Islet precursor cell (in vitro differentiated cells): ENCODE results near the gene FOXL1.

Source experiments
- DNase-seq: peaks from one replicate; pipeline ENCODE4 v3.0.0-alpha.2; 2018

The FOXL1 gene

DNA sequence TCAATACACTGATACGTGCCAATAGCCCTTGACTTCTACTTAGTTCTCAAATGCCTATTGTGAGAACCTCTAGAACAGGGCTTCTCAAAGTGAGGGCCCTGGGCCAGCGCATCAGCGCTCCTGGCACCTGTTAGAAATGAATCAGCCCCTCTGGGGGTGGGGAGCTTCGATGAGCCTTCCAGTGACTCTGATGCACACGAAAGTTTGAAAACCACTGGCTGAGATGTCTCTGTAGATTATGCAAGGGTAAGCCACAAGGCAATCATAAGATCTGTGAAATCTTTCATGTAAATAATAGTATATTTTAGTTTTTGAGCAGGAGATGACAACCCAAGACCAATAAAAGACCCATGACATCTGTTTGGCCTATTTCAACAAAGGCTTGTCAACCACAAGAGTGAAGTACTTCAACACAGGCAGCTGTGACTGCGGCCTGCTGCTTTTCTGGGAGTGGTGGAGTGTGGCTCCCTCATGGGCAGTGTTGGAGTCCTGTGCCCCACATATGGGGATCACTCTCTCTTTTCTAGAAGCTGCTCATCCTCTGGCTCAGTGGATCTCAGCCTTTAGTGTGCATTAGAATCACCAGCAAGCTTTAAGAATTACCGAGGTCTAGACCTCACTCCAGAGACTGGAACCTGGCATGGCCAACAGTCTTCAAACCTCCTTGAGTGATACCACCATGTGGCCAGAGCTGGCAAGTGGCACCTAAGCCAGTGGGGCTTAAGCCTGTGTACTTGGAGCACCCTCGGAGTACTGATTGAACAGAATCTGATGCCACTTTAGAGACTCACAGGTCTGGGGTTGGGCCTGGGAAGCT, 29.1 kb upstream of the FOXL1 start:
- no peak for DNase-seq

DNA sequence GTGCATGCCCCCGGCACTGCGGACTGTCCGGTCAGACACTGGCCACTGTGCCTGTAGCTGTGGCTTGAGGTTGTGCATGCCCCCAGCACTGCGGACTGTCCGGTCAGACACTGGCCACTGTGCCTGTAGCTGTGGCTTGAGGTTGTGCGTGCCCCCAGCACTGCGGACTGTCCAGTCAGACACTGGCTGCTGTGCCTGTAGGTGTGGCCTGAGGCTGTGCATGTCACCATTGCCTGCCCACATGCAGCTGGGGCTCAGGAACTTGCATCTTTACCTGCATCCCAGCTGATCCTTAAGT, 28.5 kb upstream of the FOXL1 start:
- no peak for DNase-seq

DNA sequence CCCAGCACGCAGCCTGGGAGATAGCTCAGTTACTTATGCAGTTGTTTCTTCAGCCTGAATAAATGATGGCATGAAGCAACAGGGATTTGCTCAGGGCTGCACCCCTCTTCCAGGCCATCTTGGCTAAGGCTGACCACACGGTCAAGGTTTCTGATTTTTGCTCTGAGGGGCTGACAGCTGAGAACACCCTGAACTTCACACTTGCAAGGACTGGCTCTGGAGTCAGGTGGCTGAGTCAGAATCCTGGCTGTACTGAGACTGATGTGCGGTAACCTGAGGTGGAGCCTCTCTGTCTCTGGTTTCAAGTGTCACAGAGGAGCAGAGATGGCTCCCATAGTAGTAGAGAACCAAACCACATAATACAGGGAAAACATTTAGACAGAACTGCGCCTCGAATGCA, 28.1 kb upstream of the FOXL1 start:
- DNase-seq: no peak

DNA sequence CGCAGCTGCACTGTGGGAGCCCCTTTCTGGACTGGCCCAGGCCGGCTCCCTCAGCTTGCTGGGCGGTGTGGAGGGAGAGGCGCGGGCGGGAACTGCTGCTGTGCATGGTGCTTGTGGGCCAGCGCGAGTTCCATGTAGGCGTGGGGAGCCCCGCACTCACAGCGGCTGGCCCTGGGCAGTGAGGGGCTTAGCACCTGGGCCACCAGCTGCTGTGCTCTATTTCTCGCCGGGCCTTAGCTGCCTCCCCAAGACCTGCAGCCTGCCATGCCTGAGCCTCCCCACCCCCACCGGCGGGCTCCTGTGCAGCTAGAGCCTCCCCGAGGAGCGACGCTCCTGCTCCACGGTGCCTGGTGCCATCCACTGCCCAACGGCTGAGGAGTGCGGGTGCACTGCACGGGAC, 25.0 kb upstream of the FOXL1 start:
- DNase-seq: no peak

DNA sequence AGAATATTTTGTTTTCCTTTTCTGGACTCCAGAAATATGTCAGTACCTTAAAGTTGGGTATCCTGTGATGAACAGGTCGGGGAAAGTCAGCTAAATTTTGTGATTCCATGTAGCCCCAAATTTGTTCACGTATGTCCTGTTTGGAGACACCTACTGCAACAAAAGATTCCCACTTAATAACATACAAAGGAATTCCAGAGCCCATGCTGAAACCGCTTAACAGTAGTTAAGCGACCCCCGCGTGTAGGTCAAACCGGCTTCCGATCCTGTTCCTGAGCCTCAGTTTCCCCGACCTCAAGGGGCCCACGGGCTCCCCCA, 23.8 kb upstream of the FOXL1 start:
- DNase-seq: no peak

DNA sequence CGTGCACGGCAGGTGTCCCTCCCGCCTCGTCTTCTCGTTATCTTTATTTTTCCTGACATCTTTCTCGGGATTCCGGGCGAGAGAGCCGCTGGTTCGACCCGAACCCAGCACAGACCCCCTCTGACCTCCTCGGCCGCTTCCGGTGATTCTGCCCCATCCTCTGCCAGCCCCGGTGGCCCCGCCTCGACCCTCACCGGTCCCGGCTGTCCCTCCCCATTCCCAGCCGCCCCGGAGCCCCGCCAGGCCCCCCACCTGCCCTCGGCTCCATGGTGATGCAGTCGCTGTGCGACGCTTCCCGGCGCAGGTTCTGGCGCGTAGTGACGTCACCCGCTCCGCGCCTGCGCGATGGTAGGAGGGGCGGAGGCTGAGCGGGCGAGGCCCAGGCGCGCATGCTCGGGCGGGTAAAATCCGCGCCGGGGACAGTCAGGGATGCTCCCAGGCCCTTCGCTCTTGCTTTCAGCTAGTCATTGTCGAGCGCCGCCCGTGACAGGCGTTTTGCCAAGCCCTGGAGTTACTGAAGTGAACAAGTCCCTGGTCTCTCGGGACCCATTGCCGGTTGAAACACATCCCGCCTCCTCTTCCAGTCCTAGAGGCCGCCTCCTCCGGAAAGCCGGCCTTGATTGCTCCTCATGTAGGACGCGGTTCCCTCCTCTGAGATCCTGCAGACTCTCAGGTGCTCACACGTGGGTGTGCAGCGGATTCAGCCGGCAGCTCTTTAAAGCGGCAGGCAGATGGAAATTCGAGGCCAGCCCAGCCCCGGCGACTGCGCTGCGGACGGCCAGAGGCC, 23.2 kb upstream of the FOXL1 start, which contains the start of gene MTHFSD:
TSS of gene MTHFSD (minus strand) at position 319 of the 787 bp plus-strand sequence. CDS start at position 268, 51 bp downstream.
- peak; percentile 94 for DNase-seq

DNA sequence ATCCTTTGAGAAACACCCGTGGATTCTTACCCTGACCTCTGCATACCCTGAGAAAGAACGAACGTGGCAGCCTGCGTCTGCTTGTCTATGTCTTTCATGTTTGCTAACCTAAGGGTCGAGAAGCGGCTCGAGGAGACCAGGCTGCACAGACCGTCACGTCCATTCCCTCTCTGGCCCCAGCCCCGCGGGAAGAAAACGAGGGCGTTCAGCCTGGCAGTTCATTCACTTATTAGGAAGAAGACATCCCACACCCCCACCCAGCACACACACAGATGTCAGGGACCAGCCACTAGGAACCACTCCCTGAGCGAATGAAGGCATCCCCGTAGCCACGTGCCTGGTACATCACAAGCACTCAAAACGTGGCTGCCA, 22.7 kb upstream of the FOXL1 start:
- DNase-seq: no peak

DNA sequence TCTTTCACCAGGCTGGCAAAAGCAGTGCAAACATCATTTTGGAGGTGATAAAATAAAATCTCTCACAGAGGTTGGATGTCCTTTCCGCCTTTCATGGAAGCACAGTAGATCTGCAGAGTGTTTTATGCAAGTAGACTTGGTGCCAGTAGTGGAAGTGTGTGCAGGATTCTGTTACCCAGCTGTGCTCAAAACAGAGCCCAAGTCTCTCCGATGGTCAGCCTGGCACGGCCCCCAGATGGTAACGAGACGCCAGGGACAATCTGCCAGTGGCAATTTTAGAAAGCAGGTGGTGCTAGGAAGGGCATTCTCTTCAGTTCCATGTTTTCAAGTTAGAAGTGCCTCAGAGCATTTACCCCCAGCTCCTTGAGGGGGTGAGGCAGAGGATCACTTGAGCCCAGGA, 21.8 kb upstream of the FOXL1 start:
- no peak for DNase-seq

DNA sequence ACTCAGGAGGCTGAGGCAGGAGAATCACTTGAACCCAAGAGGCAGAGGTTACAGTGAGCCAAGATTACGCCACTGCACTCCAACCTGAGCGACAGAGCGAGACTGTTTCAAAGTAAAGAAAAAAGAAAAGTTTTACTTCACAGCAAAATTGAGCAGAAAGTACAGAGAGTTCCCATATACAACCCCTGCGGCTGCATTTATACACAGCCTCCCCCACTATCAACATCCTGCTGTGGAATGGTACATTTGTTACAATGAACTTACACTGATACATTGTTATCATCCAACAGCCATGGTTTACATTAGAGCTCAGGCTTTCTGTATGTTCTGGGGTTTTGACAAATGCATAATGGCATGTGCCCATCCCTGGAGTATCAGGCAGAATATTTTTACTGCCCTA, 20.8 kb upstream of the FOXL1 start:
- DNase-seq: no peak

DNA sequence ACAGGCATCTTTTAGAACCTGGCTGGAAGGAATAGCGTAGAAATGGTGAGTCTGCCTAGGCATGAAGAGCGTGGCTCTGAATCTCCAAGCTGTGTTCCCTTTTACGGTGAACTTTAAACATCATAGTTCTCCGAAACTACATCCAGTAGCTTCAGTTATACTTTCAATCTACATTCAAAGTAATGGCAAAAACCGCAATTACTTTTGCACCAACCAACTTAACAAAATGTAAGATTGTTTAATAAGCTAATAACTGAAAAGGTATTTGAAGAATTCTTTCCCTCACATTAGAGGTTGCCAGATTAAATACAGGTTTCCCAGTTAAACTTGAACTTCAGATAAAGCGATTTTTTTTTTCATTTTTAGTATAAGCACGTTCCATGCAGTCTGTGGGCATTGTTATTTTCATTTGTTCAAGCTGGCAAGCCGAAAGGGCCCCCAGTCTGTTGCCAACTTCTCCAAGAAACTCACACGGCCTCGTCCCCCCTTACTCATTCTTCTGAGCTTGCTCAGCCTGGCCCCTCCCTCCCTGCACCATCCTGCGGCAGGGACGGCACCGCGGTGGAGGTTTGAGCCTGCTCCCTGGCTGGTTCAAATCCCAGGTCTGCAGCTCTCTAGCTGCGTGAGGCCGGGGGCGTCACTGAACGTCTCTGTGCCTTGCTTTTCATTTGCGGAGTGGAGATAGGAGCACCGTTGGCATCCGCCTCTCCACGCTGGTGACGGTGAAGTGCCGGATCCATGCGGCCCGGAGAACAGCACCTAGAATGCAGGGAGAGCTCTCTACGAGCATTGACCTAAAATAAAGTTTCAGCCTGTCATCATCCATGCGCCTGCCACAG, 19.8 kb upstream of the FOXL1 start:
- no peak for DNase-seq

DNA sequence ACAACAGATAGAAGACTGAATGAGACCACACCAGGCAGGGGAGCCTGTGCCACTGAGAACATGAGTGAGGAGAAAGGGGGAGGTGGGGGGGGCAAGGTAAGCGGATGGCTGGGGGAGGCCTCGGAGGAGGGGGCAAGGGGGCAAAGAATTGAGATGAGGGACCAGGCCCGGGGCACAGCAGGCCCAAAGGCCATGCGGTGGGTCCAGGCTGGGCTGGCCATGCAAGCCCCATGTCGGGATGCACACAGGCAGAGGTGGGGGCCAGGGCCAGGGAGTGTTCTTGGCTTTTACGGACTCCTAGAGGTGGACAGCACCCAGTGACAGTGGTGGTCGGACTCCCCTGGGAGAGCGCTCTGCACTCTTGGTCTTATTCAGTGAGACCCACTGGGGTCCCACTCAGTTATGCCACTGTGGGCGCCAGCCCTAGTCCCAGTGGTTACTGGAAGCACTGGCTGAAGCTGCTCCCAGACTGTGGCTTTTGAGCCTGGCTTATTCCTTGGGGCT, 18.5 kb upstream of the FOXL1 start:
- DNase-seq: no peak

DNA sequence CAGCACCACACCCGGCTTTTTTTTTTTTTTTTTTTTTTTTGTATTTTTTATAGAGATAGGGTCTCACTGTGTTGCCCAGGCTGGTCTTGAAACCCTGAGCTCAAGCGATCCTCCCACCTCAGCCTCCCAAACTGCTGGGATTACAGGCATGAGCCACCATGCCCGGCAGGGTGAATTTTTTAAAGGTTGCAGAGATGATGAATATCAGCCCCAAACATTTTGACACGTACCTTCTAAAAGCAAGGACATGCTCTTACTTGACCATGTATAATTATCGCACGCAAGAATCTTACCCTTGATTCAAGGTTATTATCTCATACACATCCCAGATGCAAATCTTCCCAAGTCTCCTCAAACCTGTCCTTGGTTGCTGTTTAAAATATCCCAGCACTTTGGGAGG, 16.0 kb upstream of the FOXL1 start:
- no peak for DNase-seq

DNA sequence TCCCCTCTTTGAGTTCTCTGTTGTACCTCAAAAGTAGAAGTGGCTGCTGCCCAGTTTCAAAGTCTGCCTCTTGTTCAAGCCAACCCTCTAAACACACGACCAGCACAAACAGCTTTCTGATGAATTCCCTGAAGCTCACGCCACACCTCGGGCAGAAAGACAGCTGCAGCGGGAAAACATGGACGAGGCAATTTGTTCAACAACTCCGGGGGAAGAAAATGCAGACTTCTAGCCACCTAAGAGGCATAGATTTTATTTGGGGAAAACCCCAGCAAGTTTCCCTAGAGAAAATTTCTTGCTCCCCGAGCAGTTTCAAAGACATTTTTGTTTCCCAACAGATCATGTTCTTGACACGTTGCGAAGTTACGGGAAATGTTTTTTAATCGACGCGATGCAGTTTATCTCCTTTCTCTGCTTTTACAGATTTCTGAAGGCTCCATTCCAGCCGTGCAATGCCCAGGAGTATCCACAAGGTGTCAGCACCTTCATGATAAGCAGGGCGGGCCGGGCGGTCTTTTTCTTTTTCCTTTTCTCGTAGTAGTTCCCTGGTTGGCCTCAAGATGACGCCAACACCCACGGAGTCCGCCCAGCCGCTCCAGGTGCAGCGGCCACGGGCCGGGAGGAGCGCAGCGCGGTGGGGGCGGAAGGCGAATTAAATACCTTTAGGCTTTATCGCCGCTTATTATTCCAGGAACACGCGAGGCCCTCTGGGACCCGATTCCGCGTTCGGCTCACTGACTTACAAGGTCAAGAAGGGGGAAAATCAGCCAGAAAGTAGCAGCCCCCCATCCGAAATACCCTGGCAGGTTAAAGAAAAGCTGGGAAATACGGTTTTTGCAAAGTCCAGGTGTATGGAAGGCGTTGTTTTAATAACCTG, 14.6 kb upstream of the FOXL1 start:
- peak; percentile 92 for DNase-seq

DNA sequence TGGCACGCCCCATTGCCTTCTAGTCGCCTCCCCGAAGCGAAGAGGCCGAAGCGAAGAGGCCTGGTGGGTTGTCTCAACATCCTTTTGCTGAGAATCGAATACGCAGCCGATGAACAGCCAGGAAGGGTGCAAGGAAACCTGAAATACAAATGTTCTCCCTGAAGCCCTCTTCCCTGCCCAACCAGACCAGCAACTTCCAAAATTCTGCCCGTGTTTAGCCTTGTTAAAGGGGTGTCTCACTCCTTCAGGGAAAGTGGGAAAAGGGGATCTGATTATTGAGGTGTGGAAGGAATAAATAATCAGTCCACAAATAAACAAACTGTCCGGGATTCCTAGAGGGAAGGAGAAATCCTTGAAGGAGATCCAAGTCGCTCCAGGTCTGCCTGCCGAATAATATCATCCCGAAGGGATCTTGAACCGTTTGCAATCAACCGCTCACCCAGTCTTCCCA, 13.1 kb upstream of the FOXL1 start:
- DNase-seq: no peak

DNA sequence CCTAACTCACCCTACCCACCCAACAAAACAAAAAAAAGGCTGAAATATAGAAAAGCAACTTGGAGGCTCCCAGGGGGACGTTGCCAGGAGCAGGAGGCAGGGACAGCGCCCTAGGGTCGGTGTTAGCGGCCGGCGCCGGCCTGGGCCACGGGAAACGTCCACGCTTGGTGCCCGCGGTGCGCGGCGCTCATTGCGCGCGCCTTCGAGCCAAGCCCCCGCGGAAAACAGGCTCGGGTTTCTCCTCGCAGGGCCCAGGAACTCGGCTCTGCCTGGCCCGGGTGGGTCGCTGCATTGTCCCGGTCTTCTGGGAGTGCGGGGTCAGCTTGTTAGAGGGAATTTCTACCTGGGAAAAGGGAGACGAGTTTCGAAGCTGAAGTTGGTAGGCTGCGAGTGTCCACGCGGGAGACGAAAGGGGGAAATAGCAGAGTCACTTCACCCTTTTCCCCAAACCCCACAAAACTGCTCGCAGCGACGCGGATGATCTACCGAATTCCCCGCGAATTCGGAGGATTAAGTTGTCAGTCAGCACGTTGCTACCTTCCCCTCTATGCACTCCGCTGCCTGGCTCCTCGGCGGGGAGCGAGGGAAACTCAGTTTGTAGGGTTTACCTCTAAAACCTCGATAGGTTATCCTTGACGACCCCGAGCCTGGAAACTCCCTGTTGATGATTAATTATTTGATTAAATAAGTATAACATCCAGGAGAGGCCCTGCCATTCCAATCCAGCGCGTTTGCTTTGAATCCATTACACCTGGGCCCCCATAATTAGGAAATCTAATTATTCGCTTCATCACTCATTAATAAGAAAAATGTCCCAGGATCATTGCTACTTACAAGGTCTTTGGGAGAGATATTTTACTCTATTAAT, 12.5 kb upstream of the FOXL1 start:
- DNase-seq: no peak

DNA sequence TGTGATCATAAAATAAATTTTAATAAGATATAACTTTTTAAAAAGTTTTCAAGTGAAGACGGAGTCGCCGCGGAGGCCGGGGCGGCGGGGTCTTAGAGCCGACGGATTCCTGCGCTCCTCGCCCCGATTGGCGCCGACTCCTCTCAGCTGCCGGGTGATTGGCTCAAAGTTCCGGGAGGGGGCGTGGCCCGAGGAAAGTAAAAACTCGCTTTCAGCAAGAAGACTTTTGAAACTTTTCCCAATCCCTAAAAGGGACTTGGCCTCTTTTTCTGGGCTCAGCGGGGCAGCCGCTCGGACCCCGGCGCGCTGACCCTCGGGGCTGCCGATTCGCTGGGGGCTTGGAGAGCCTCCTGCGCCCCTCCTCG, 11.8 kb upstream of the FOXL1 start, which contains the start of gene FOXC2:
TSS of gene FOXC2 (plus strand) at position 229 of the 365 bp plus-strand sequence. CDS start 507 bp downstream, outside the sequence.
- DNase-seq: peak; percentile 93

DNA sequence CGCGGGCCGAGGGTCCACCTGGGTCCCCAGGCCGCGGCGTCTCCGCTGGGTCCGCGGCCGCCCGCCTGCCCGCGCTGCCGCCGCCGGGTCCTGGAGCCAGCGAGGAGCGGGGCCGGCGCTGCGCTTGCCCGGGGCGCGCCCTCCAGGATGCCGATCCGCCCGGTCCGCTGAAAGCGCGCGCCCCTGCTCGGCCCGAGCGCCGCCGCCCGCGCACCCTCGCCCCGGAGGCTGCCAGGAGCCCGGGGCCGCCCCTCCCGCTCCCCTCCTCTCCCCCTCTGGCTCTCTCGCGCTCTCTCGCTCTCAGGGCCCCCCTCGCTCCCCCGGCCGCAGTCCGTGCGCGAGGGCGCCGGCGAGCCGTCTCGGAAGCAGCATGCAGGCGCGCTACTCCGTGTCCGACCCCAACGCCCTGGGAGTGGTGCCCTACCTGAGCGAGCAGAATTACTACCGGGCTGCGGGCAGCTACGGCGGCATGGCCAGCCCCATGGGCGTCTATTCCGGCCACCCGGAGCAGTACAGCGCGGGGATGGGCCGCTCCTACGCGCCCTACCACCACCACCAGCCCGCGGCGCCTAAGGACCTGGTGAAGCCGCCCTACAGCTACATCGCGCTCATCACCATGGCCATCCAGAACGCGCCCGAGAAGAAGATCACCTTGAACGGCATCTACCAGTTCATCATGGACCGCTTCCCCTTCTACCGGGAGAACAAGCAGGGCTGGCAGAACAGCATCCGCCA, 11.2 kb upstream of the FOXL1 start:
- peak; percentile 70 for DNase-seq

DNA sequence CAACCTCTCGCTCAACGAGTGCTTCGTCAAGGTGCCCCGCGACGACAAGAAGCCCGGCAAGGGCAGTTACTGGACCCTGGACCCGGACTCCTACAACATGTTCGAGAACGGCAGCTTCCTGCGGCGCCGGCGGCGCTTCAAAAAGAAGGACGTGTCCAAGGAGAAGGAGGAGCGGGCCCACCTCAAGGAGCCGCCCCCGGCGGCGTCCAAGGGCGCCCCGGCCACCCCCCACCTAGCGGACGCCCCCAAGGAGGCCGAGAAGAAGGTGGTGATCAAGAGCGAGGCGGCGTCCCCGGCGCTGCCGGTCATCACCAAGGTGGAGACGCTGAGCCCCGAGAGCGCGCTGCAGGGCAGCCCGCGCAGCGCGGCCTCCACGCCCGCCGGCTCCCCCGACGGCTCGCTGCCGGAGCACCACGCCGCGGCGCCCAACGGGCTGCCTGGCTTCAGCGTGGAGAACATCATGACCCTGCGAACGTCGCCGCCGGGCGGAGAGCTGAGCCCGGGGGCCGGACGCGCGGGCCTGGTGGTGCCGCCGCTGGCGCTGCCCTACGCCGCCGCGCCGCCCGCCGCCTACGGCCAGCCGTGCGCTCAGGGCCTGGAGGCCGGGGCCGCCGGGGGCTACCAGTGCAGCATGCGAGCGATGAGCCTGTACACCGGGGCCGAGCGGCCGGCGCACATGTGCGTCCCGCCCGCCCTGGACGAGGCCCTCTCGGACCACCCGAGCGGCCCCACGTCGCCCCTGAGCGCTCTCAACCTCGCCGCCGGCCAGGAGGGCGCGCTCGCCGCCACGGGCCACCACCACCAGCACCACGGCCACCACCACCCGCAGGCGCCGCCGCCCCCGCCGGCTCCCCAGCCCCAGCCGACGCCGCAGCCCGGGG, 10.4 kb upstream of the FOXL1 start:
- peak; percentile 72 for DNase-seq
